Activated naive CD4-positive, alpha-beta T cell treated with anti-CD3 and anti-CD28 coated beads for 36 hours (primary cell): ENCODE results near the gene DLL4. TPM values are rescaled to one million over a fixed set of nuclear protein-coding genes. Genes with fewer than 3 reads are reported as not detected.
A peak's percentile ranks its signal among the peaks of the same experiment; 100 is the strongest.

ENCODE experiments used
- CTCF ChIA-PET: fragments of 350-600 bp; sonication (Branson Sonifier 250); formaldehyde crosslinking; loops from one replicate; lab custom pipeline; 2021; ENCODE audit warnings: antibody characterized with exemption; lab: Charles Lee
- DNase-seq: peaks from one replicate; pipeline ENCODE4 v3.0.0-alpha.2; 2020
- H3K27ac Mint-ChIP-seq: one replicate; pipeline ENCODE4 v1.8.0; 2021; ENCODE audit warnings: mild to moderate bottlenecking, mixed read lengths
- H3K27me3 Mint-ChIP-seq: one replicate; pipeline ENCODE4 v1.8.0; 2021; ENCODE audit warnings: low read depth, mixed read lengths
- H3K36me3 Mint-ChIP-seq: one replicate; pipeline ENCODE4 v1.8.0; 2021; ENCODE audit warnings: low read depth, mixed read lengths
- H3K4me1 Mint-ChIP-seq: one replicate; pipeline ENCODE4 v1.8.0; 2021; ENCODE audit warnings: low read depth, mixed read lengths
- H3K4me3 Mint-ChIP-seq: one replicate; pipeline ENCODE4 v1.8.0; 2021; ENCODE audit warnings: mild to moderate bottlenecking, moderate library complexity, mixed read lengths
- H3K9me3 Mint-ChIP-seq: one replicate; pipeline ENCODE4 v1.8.0; 2021; ENCODE audit warnings: mixed read lengths
- intact Hi-C: fragments of 100-400 bp; cut with micrococcal nuclease; formaldehyde crosslinking; loops from one replicate; pipeline ENCODE4 v1.15.1; 2023
- total RNA-seq, 2 experiments: library from RNA; stranded (reverse); gene quantifications; one replicate each; pipeline ENCODE4 v1.2.3, GENCODE V29; 2021

The DLL4 gene
- total RNA-seq, 2 experiments from 2014 or later: 0.14 TPM; not detected in 1

DNA sequence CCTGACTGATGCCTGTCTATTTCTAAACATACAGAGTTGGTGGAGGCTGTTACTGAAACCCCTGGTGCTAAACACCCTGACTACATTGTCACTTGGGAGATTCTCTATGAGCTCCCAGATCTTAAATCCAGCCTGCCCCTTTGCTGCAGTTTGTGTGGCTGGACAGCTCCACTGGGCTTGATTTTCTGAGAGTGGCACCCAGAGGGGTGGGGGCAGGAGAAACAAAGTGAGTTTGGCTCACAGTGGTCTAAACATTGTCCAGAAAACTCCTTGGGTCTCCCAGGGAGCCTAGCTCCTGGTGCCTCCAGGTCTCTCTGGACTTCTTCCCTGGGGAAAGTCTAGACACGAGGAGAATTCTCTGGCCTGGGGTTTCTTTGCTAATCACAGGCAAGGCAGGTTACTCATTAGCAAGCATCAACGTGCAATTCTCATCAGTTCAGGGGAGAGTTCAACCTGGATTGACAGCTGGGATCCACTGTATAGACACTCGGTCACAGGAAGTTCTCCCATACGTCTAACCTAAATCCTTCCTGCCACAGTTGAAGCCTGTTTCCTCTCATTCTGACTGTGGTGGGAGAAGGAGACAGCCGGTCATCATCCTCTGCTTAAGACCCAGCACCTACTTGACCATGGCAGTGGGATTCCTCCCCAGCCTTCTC lies 7.1 kb upstream of the DLL4 start:
- DNase-seq: no peak
- H3K27ac Mint-ChIP-seq: no peak overlapping the region

GRCh38 chr15:40922608-40923005 lies 6.5 kb upstream of the DLL4 start:
- Mint-ChIP-seq H3K27ac (no peak overlapping the region), H3K9me3 (no peaks in the 10 kb centered on the region), H3K4me3 (no peak overlapping the region), H3K36me3 (no peaks in the 10 kb centered on the region), H3K27me3 (peaks cover 20% of the 10 kb centered on the region), H3K4me1 (peaks cover 11% of the 10 kb centered on the region)
- no peak for DNase-seq
- intact Hi-C loops: no loop called here
- CTCF ChIA-PET: interaction anchor here (3.3 kb wide), 1 partner anchor 19 kb away, joined by 19 read pairs; no protein-coding TSS in a partner anchor

More for the DNA sequence above, 7.1 kb upstream of the DLL4 start:
- no peaks in the 10 kb centered on the region for H3K36me3 Mint-ChIP-seq
- intact Hi-C loops: no loop called here
- CTCF ChIA-PET: interaction anchor here (2.8 kb wide), 1 partner anchor 9 kb away, joined by 7 read pairs; no protein-coding TSS in a partner anchor
- H3K4me3 Mint-ChIP-seq: no peak overlapping the region
- H3K9me3 Mint-ChIP-seq: no peaks in the 10 kb centered on the region
- H3K27me3 Mint-ChIP-seq: peaks cover 17% of the 10 kb centered on the region
- H3K4me1 Mint-ChIP-seq: peaks cover 8% of the 10 kb centered on the region

DNA sequence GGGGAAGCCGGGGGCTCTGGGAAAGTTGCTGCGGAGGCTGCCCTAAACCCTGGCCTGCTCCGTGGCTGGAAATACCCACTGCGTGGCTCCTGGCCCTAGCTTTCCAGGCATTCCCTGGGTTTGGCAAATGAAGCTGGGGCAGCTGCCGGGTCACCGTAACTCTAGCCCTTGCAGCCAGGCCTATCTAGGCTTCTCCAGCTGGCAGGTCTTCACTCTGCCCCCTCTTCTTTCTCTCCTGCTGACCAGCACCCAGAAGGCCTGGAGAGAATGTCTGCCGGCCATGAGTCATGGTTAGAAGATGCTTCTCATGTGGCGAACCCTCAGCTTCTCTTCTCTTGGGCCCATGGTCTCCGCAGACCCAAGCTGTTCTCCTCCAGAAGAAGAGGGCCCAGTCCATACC lies 5.6 kb upstream of the DLL4 start:
- no peak overlapping the region for H3K4me3 Mint-ChIP-seq
- no peak overlapping the region for H3K27ac Mint-ChIP-seq
- CTCF ChIA-PET: interaction anchor here (0.5 to 3.3 kb wide), 5 partner anchors 10 to 66 kb away, joined by 3 to 19 read pairs (median 3); no protein-coding TSS in a partner anchor
- DNase-seq: no peak
- H3K36me3 Mint-ChIP-seq: no peaks in the 10 kb centered on the region
- no peaks in the 10 kb centered on the region for H3K9me3 Mint-ChIP-seq
- H3K27me3 Mint-ChIP-seq: peaks cover 24% of the 10 kb centered on the region
- peaks cover 14% of the 10 kb centered on the region for H3K4me1 Mint-ChIP-seq
- intact Hi-C loops: no loop called here

DNA sequence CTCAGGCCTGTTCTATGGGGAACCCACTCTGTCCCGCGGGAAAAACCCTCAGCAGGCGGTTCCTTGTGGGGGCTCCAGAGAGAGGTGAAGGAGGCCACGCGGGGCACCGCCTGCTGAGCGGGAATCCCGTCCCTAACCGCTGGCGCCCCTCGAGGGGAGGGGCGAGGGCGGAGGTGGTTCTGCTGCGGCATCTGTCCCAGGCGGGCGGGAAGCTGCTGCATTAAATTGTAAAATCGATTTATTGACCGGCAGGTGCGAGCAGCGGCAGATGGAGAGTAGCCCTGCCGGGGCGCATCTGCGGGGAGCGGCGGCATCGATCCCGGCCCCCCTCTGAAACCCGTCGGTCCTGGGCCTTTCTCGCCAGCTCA lies 3.7 kb upstream of the DLL4 start:
- Mint-ChIP-seq H3K27me3 (peaks cover 40% of the 10 kb centered on the region), H3K4me3 (no peak overlapping the region), H3K27ac (no peak overlapping the region), H3K9me3 (no peaks in the 10 kb centered on the region), H3K36me3 (no peaks in the 10 kb centered on the region), H3K4me1 (peaks cover 30% of the 10 kb centered on the region)
- no peak for DNase-seq
- CTCF ChIA-PET: interaction anchor here (0.8 to 3.3 kb wide), 3 partner anchors 22 to 66 kb away, joined by 3 to 19 read pairs (median 3); partner anchors contain the start of gene VPS18
- intact Hi-C loops: no loop called here

- CTCF ChIA-PET: interaction anchor here (0.8 to 7.1 kb wide), 4 partner anchors 15 to 66 kb away, joined by 3 to 43 read pairs (median 11); partner anchors contain the start of gene VPS18
- no peak overlapping the region for H3K27ac Mint-ChIP-seq
- DNase-seq: no peak
- peaks cover 45% of the 10 kb centered on the region for H3K27me3 Mint-ChIP-seq
- no peak overlapping the region for H3K4me3 Mint-ChIP-seq
- peaks cover 36% of the 10 kb centered on the region for H3K4me1 Mint-ChIP-seq
- no peaks in the 10 kb centered on the region for H3K36me3 Mint-ChIP-seq
- intact Hi-C loops: no loop called here
- no peaks in the 10 kb centered on the region for H3K9me3 Mint-ChIP-seq
Measured at GRCh38 chr15:40925863-40926658, 3.1 kb upstream of the DLL4 start.

DNA sequence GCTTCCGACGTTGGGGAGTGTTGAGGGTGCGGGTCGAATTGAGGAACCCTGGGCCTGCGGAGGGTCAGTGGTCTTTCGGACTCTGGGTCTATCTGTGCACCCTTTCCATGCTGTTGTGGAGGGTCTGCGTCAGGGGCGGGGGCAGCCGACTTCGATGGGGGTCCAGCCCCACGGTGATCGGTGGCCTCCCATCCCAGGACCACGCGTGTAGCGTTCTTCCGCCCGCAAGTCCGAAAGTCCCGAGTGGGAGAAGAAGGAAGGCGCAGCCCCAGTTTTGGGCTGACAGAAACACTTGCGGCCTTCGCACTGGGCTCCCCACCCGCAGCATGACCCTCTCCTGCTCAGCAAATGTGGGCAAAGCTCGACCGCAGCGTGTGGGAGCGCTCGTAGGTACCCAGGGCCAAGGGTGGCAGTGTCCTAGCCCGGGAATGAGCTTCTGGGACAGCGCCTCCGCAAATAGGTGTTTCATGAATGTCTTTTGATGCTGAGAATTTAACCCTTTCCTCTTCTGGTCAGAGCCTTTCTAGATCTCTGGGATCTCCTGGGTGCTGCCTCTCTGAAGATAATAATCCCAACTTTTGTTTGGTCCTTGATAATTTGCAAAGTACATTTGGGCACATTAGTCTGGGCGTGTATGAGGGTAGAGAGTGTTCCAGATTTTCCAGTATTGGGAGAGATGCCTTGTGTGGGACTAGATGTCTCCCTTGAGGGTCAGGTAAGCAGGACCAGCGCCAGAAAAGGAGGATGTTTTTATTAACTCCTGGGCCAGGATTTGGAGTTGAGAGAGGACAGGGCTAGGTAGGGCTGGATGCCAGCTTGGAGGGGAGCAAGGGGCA lies 2.3 kb upstream of the DLL4 start:
- Mint-ChIP-seq H3K4me3 (no peak overlapping the region), H3K9me3 (no peaks in the 10 kb centered on the region), H3K36me3 (no peaks in the 10 kb centered on the region), H3K4me1 (peaks cover 40% of the 10 kb centered on the region), H3K27ac (no peak overlapping the region), H3K27me3 (peaks cover 53% of the 10 kb centered on the region)
- CTCF ChIA-PET: interaction anchor here (4.7 to 7.1 kb wide), 2 partner anchors 14 to 23 kb away, joined by 22 to 43 read pairs; no protein-coding TSS in a partner anchor
- DNase-seq: no peak
- intact Hi-C loops: no loop called here

- Mint-ChIP-seq H3K27me3 (peaks cover 59% of the 10 kb centered on the region), H3K27ac (no peak overlapping the region), H3K4me3 (no peak overlapping the region), H3K9me3 (no peaks in the 10 kb centered on the region), H3K4me1 (peaks cover 40% of the 10 kb centered on the region), H3K36me3 (no peaks in the 10 kb centered on the region)
- intact Hi-C loops: no loop called here
- CTCF ChIA-PET: interaction anchor here (1.1 to 7.1 kb wide), 4 partner anchors 14 to 33 kb away, joined by 3 to 43 read pairs (median 28); partner anchors contain the start of gene VPS18
- DNase-seq: no peak
Measured at GRCh38 chr15:40927495-40927872, 1.7 kb upstream of the DLL4 start.

DNA sequence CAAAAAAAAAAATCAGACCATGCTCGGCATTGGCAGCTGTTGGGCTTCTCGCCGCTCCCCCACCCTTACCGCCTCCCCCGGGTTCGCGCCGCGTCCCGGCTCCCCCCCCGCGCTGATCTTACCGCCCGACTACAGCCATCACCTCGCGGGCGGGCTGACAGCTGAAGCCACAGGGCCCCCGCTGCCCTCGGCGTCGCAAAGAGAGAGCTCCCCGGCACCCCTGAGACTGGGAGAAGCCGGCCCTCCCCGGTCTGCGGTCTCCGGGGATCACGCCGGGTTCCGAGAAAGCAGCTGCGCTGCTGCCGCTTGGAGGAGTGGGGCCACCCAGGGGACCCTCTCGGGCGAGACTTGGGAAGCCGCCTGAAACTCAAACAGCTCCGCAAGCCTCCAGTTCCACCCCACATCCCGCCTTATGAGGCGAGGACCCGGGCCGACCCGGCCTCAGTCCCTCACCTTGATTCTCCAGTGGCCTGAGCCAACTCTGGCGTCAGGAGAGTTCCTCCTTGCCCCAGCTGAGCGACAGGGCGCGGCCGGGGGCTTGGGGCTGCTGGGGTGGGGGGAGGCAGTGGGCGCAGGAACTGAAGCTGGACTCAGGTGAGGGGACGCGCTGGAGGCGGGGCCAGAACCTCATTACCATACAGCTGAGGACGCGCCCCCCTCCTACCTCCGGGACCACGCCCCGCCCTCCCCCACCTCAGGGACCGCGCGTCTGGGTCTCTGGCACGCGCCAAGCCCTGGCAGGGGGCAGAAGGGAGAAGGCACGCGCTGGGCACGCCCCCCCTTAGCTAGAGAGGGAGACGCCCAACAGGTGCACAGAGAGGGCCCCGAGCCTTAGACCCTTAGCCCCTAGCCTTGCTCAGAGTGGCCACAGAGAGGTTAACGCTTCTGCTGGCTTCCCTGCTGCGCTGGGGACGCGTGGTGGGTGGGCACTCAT lies 1.0 kb upstream of the DLL4 start:
- Mint-ChIP-seq H3K27me3 (peaks cover 63% of the 10 kb centered on the region), H3K36me3 (no peaks in the 10 kb centered on the region), H3K27ac (no peak overlapping the region), H3K4me1 (peaks cover 40% of the 10 kb centered on the region), H3K4me3 (peak overlapping the region; percentile 54), H3K9me3 (no peaks in the 10 kb centered on the region)
- no peak for DNase-seq
- intact Hi-C loops: loop anchor here (1.0 kb wide), 1 partner anchor 21 kb away; no protein-coding TSS in a partner anchor
- CTCF ChIA-PET: interaction anchor here (1.1 to 7.1 kb wide), 4 partner anchors 13 to 34 kb away, joined by 3 to 43 read pairs (median 28); partner anchors contain the start of gene VPS18

- Mint-ChIP-seq H3K36me3 (no peaks in the 10 kb centered on the region), H3K27ac (no peak overlapping the region), H3K27me3 (peaks cover 65% of the 10 kb centered on the region), H3K9me3 (no peaks in the 10 kb centered on the region), H3K4me1 (peaks cover 40% of the 10 kb centered on the region), H3K4me3 (peak overlapping the region; percentile 32)
- intact Hi-C loops: loop anchor here (1.0 to 10.0 kb wide), 2 partner anchors 11 to 255 kb away; no protein-coding TSS in a partner anchor
- CTCF ChIA-PET: interaction anchor here (0.6 to 7.1 kb wide), 16 partner anchors 9 to 393 kb away, joined by 3 to 43 read pairs (median 4); partner anchors contain the start of genes CHAC1 and VPS18
- DNase-seq: no peak
Measured at GRCh38 chr15:40929660-40930429, 705 bp downstream of the DLL4 start.
